Keratinocyte (primary cell): ENCODE results near the gene EPSTI1. TPM values are rescaled to one million over a fixed set of nuclear protein-coding genes. Genes with fewer than 3 reads are reported as not detected.

Source experiments
- DNase-seq: peaks from one replicate; pipeline ENCODE4 v3.0.0-alpha.2; 2011; ENCODE audit warnings: low read depth, missing footprints, low spot score
- FAIRE-seq: peaks from 2 replicates; lab custom pipeline; 2011; peaks lifted over from hg19 to GRCh38; lab: Jason Lieb, UNC
- H2AFZ ChIP-seq: 2 replicates; pipeline ENCODE4 v1.6.0; 2012; ENCODE audit warnings: low read length, control low read depth, inconsistent platforms; ENCODE audit not compliant: control insufficient read depth
- H3K27ac ChIP-seq: 2 replicates; pipeline ENCODE4 v1.5.1; 2011; ENCODE audit warnings: low read length; ENCODE audit not compliant: control insufficient read depth, insufficient read depth
- H3K27me3 ChIP-seq: 3 replicates; pipeline ENCODE4 v1.6.0; 2011; ENCODE audit warnings: low read length; ENCODE audit not compliant: control insufficient read depth, insufficient read depth; ENCODE audit errors: extremely low read depth
- H3K36me3 ChIP-seq, 2 experiments: 2 replicates in 1 of 2; 3 replicates in 1 of 2; pipeline ENCODE4 v1.5.1; 2011; ENCODE audit warnings: low read length in 2 of 2, mild to moderate bottlenecking in 1 of 2; ENCODE audit not compliant: control insufficient read depth in 2 of 2, insufficient read depth in 2 of 2; ENCODE audit errors: extremely low read depth in 1 of 2
- H3K4me1 ChIP-seq: 3 replicates; pipeline ENCODE4 v1.5.1; 2011; ENCODE audit warnings: low read length; ENCODE audit not compliant: control insufficient read depth, insufficient read depth; ENCODE audit errors: extremely low read depth
- H3K4me2 ChIP-seq: 3 replicates; pipeline ENCODE4 v1.6.0; 2011; ENCODE audit warnings: low read depth, low read length; ENCODE audit not compliant: control insufficient read depth, insufficient read depth; ENCODE audit errors: extremely low read depth
- H3K4me3 ChIP-seq, 3 experiments: fragments of 200-600 bp in 1 of 3; sonication (generic) in 1 of 3; 2 replicates in 2 of 3; 3 replicates in 1 of 3; pipeline ENCODE4 v1.5.1; 2011 to 2016; ENCODE audit warnings: low read length in 3 of 3, mild to moderate bottlenecking in 3 of 3, control low read depth in 2 of 3, inconsistent platforms in 1 of 3, low read depth in 1 of 3, mixed read lengths in 1 of 3, mixed run types in 1 of 3, moderate library complexity in 1 of 3; ENCODE audit not compliant: control insufficient read depth in 2 of 3, insufficient read depth in 2 of 3; ENCODE audit errors: extremely low read depth in 1 of 3
- H3K79me2 ChIP-seq: 2 replicates; pipeline ENCODE4 v1.6.0; 2012; ENCODE audit warnings: low read length; ENCODE audit not compliant: control insufficient read depth, insufficient read depth
- H3K9ac ChIP-seq: 3 replicates; pipeline ENCODE4 v1.6.0; 2011; ENCODE audit warnings: low read length; ENCODE audit not compliant: control insufficient read depth, insufficient read depth; ENCODE audit errors: extremely low read depth
- H3K9me1 ChIP-seq: 3 replicates; pipeline ENCODE4 v1.6.0; 2011; ENCODE audit warnings: low read length; ENCODE audit not compliant: control insufficient read depth, insufficient read depth; ENCODE audit errors: extremely low read depth
- H3K9me3 ChIP-seq: 2 replicates; pipeline ENCODE4 v1.5.1; 2012; ENCODE audit warnings: low read depth, low read length; ENCODE audit not compliant: control insufficient read depth
- H4K20me1 ChIP-seq: 3 replicates; pipeline ENCODE4 v1.6.0; 2011; ENCODE audit warnings: low read length; ENCODE audit not compliant: control insufficient read depth, insufficient read depth; ENCODE audit errors: extremely low read depth
- EZH2 ChIP-seq: IDR thresholded peaks from one replicate; pipeline ENCODE4 v1.6.1; 2012; ENCODE audit warnings: inconsistent platforms, mild to moderate bottlenecking, low read length, moderate library complexity
- dilution Hi-C: fragments of 300-500 bp; cut with MboI; formaldehyde crosslinking; loops from one replicate; pipeline ENCODE4 v1.7.0; 2020; ENCODE audit warnings: low sequenced_read_pairs; ENCODE audit not compliant: extremely low pct_ligation_motif_present
- polyA plus RNA-seq, 5 experiments: library from polyadenylated mRNA; depleted of rRNA in 3 of 5; stranded (reverse) in 3 of 5; stranded (forward) in 1 of 5; unstranded in 1 of 5; fragments of >200 nt; gene quantifications; 1 replicate in 1 of 5; 2 replicates in 3 of 5; 3 replicates in 1 of 5; pipeline versions ENCODE4 v1.2.1 to v1.2.3, GENCODE V29; 2011 to 2012; ENCODE audit warnings: missing spikeins in 2 of 5, low read depth in 1 of 5, low replicate concordance in 1 of 5
- TF ChIP-seq, protein P1 (sequence below), 3 experiments: IDR thresholded peaks in 1 of 3; conservative IDR thresholded peaks in 1 of 3; optimal IDR thresholded peaks in 1 of 3; 2 replicates in 2 of 3; 3 replicates in 1 of 3; pipeline versions ENCODE3 to v1.5.1; 2011; ENCODE audit warnings: low read length in 3 of 3, mild to moderate bottlenecking in 3 of 3, moderate library complexity in 2 of 3, control low read depth in 1 of 3, inconsistent platforms in 1 of 3; ENCODE audit not compliant: insufficient read depth in 2 of 3; ENCODE audit errors: extremely low read depth in 1 of 3

The EPSTI1 gene
- polyA plus RNA-seq, 1 donor (not counting 4 experiments of a cell fraction or from before 2014, with no cell fraction given): 13.0 TPM

GRCh38 chr13:43030548-43030947 lies 38.5 kb upstream of the EPSTI1 start:
- Histone ChIP-seq H3K9me1 (no peaks in the 10 kb centered on the region), H3K9me3 (no peaks in the 10 kb centered on the region), H3K9ac (no peak overlapping the region), H3K79me2 (peaks cover 71% of the 10 kb centered on the region), H2AFZ (no peak overlapping the region), H3K4me2 (no peak overlapping the region), H3K27me3 (no peaks in the 10 kb centered on the region), H3K4me3 (no peak overlapping the region), H3K27ac (no peak overlapping the region), H4K20me1 (no peaks in the 10 kb centered on the region), H3K4me1 (no peaks in the 10 kb centered on the region), H3K36me3 (peaks cover 3 to 6% of the 10 kb centered on the region in 2 experiments)
- TF ChIP-seq, protein P1, sequence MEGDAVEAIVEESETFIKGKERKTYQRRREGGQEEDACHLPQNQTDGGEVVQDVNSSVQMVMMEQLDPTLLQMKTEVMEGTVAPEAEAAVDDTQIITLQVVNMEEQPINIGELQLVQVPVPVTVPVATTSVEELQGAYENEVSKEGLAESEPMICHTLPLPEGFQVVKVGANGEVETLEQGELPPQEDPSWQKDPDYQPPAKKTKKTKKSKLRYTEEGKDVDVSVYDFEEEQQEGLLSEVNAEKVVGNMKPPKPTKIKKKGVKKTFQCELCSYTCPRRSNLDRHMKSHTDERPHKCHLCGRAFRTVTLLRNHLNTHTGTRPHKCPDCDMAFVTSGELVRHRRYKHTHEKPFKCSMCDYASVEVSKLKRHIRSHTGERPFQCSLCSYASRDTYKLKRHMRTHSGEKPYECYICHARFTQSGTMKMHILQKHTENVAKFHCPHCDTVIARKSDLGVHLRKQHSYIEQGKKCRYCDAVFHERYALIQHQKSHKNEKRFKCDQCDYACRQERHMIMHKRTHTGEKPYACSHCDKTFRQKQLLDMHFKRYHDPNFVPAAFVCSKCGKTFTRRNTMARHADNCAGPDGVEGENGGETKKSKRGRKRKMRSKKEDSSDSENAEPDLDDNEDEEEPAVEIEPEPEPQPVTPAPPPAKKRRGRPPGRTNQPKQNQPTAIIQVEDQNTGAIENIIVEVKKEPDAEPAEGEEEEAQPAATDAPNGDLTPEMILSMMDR (optimal IDR thresholded peaks at IDR 0.05 in 1 of 3, IDR thresholded peaks at IDR 0.05 in 1 of 3, conservative IDR thresholded peaks at IDR 0.05 in 1 of 3; ENCODE audit: extremely low read depth in 1 of 3, insufficient read depth in 2 of 3, low read length in 3 of 3): no peak
- TF ChIP-seq EZH2: no peak
- dilution Hi-C loops: no loop called here
- FAIRE-seq (no peak), DNase-seq (no peak)

DNA sequence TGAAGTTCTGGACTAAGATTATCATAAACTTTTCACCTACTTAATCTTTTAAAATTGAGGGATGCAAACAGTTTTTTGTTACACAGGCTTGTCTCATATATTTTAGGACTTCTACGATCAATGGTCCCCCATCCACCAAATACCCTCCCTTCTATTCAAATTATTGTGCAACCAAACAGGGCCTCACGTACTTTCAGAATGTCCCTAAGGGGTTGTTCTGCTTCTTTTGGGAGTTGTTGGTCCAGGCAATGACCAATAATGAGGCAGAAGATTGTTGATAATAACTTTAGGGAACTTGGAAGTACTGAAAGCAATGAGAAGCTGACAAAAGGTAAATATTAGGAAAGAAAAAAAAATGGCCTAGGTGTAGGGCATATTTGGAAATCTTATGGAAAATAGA lies 34.2 kb upstream of the EPSTI1 start:
- peaks cover 59% of the 10 kb centered on the region for H3K79me2 ChIP-seq

More for the DNA sequence above, 34.2 kb upstream of the EPSTI1 start:
- Histone ChIP-seq H3K9me3 (no peaks in the 10 kb centered on the region), H2AFZ (no peak overlapping the region), H3K4me2 (no peak overlapping the region), H4K20me1 (no peaks in the 10 kb centered on the region), H3K27ac (no peak overlapping the region), H3K4me3 (no peak overlapping the region), H3K36me3 (peaks cover 0 to 3% of the 10 kb centered on the region in 2 experiments), H3K4me1 (peaks cover 11% of the 10 kb centered on the region), H3K27me3 (no peaks in the 10 kb centered on the region), H3K9me1 (no peaks in the 10 kb centered on the region), H3K9ac (no peak overlapping the region)
- no peak for TF ChIP-seq EZH2
- TF ChIP-seq, protein P1 (optimal IDR thresholded peaks at IDR 0.05 in 1 of 3, IDR thresholded peaks at IDR 0.05 in 1 of 3, conservative IDR thresholded peaks at IDR 0.05 in 1 of 3; ENCODE audit: extremely low read depth in 1 of 3, insufficient read depth in 2 of 3, low read length in 3 of 3): no peak
- dilution Hi-C loops: no loop called here
- FAIRE-seq: no peak
- no peak for DNase-seq
